Measurements from ENCODE around the gene CTRB1. TPM values are rescaled to one million over a fixed set of nuclear protein-coding genes. Genes with fewer than 3 reads are reported as not detected.

Gene CTRB1
- total and polyA plus RNA-seq, 2 of the 8 experiments (the other 6 are each of a cell fraction or from before 2014, with no cell fraction given) = not detected

GRCh38 chr16:75204410-75204758 lies 14.4 kb upstream of the CTRB1 start:
- Histone ChIP-seq H3K27ac (ENCODE audit: low read depth, low read length) (no peak overlapping the region), H3K36me3 (ENCODE audit: control insufficient read depth in 2 of 4, insufficient read depth in 4 of 4, low read length in 3 of 4) (no peaks in the 10 kb centered on the region), H2BK20ac (ENCODE audit: low read length) (no peak overlapping the region), H2AK5ac (ENCODE audit: low read depth, low read length) (no peak overlapping the region), H3K18ac (ENCODE audit: extremely low read depth, low read length) (no peak overlapping the region), H3K79me1 (ENCODE audit: low read depth, low read length) (no peaks in the 10 kb centered on the region), H2BK15ac (ENCODE audit: low read length) (no peak overlapping the region), H4K20me1 (replicated peaks in 1 of 2; ENCODE audit: control insufficient read depth in 1 of 2, insufficient read depth in 2 of 2, low read length in 2 of 2) (no peaks in the 10 kb centered on the region), H3K9ac (replicated peaks in 1 of 4; ENCODE audit: extremely low read depth in 1 of 4, low read depth in 3 of 4, low read length in 3 of 4) (no peak overlapping the region), H4K91ac (replicated peaks; ENCODE audit: insufficient read length, low read length) (no peak overlapping the region), H3K4ac (replicated peaks; ENCODE audit: insufficient read length, low read depth, low read length) (no peak overlapping the region), H2AFZ (ENCODE audit: low read length) (no peak overlapping the region), H2BK5ac (ENCODE audit: low read depth, low read length) (no peak overlapping the region), H3K4me3 (ENCODE audit: extremely low read depth in 1 of 4, insufficient read depth in 2 of 4, low read depth in 3 of 4, low read length in 4 of 4) (no peak overlapping the region), H3K9me3 (ENCODE audit: insufficient read depth in 2 of 2, low read depth in 1 of 2, low read length in 1 of 2) (no peaks in the 10 kb centered on the region), H3K4me1 (replicated peaks in 1 of 4; ENCODE audit: control insufficient read depth in 3 of 4, insufficient read depth in 4 of 4, low read length in 3 of 4) (no peaks in the 10 kb centered on the region; a peak in 1 of 7 replicates), H3K14ac (ENCODE audit: insufficient read length) (no peak overlapping the region), H3K27me3 (replicated peaks in 1 of 4; ENCODE audit: control insufficient read depth in 3 of 4, extremely low read depth in 1 of 4, insufficient read depth in 3 of 4, low read length in 3 of 4) (no peaks in the 10 kb centered on the region), H2BK120ac (replicated peaks; ENCODE audit: low read depth, low read length) (no peak overlapping the region), H4K5ac (ENCODE audit: insufficient read length, low read depth, low read length) (no peak overlapping the region), H3K4me2 (ENCODE audit: insufficient read depth in 1 of 2, low read depth in 2 of 2, low read length in 2 of 2) (no peak overlapping the region), H3K23ac (ENCODE audit: insufficient read length) (no peak overlapping the region), H4K8ac (ENCODE audit: extremely low read depth, insufficient read depth, low read length) (no peak overlapping the region; the same call in 1 of the 2 replicates), H3K23me2 (ENCODE audit: low read depth, low read length) (no peaks in the 10 kb centered on the region), H3K56ac (replicated peaks; ENCODE audit: insufficient read length, low read depth, low read length) (no peak overlapping the region), H2BK12ac (ENCODE audit: low read depth, low read length) (no peak overlapping the region), H3K79me2 (ENCODE audit: control insufficient read depth in 1 of 2, insufficient read depth in 2 of 2, low read length in 2 of 2) (no peaks in the 10 kb centered on the region)
- ChIA-PET CTCF (ENCODE audit: partially characterized antibody) (interaction anchor here (8.6 to 10.4 kb wide), 2 partner anchors 11 to 28 kb away, joined by 57 to 157 read pairs; partner anchors contain the start of gene CTRB1), POLR2A (ENCODE audit: partially characterized antibody) (interaction anchor here (1.1 to 2.1 kb wide), 2 partner anchors 17 to 137 kb away, joined by 3 to 9 read pairs; no protein-coding TSS in a partner anchor)
- FAIRE-seq (no peak), DNase-seq (ENCODE audit: low read depth in 1 of 2, low spot score in 2 of 2) (no peak)
- WGBS, 2 experiments (ENCODE audit: extremely low coverage in 1 of 2, insufficient coverage in 1 of 2, insufficient read length in 1 of 2, insufficient replicate concordance in 2 of 2, low coverage in 1 of 2, low lambda C conversion rate in 2 of 2, missing lambda C conversion rate in 1 of 2) = 89% methylated on average over 4 of the region's 6 CpGs; no CpG with 5 or more reads in 1 of the 2 experiments
- TF ChIP-seq BCL11A (IDR thresholded peaks at IDR 0.05; ENCODE audit: low read depth in 2 of 2, low read length in 2 of 2) (no peak), RFX5 (IDR thresholded peaks at IDR 0.05; ENCODE audit: borderline replicate concordance, low read depth, low read length) (no peak), TBP (IDR thresholded peaks at IDR 0.05; ENCODE audit: low read depth, low read length) (no peak), SIRT6 (IDR thresholded peaks at IDR 0.05; ENCODE audit: low read length) (no peak), GTF2F1 (IDR thresholded peaks at IDR 0.05; ENCODE audit: borderline replicate concordance, low read depth, low read length) (no peak), KDM5A (IDR thresholded peaks at IDR 0.05; ENCODE audit: low read length) (no peak), NANOG (IDR thresholded peaks at IDR 0.05; ENCODE audit: insufficient read depth, low read depth, low read length, poor library complexity, severe bottlenecking) (no peak), ATF2 (IDR thresholded peaks at IDR 0.05; ENCODE audit: low read length) (no peak), CTCF (IDR thresholded peaks at IDR 0.05; ENCODE audit: control extremely low read depth in 1 of 3, insufficient read depth in 1 of 3, low read depth in 1 of 3, low read length in 3 of 3) (no peak), TCF12 (IDR thresholded peaks at IDR 0.05; ENCODE audit: low read depth, low read length) (no peak)
